GM03348 (cell line): ENCODE measurements around the gene RAD51B.
A peak's percentile ranks its signal among the peaks of the same experiment; 100 is the strongest.

Experiments
- DNase-seq: peaks from one replicate; pipeline ENCODE4 v3.0.0; 2012; ENCODE audit warnings: low spot score

The RAD51B gene

GRCh38 chr14:68306934-68307789 lies 487.6 kb downstream of the RAD51B start:
- DNase-seq, result no peak

- peak; percentile 46 for DNase-seq
Observed at GRCh38 chr14:68307790-68308168, 488.2 kb downstream of the RAD51B start.

GRCh38 chr14:68308726-68309520 lies 489.3 kb downstream of the RAD51B start:
- peak; percentile 13 for DNase-seq

- DNase-seq, result no peak
Observed at GRCh38 chr14:68309616-68310015, 490.0 kb downstream of the RAD51B start.

- DNase-seq, result no peak
Observed at GRCh38 chr14:68312300-68312699, 492.7 kb downstream of the RAD51B start.

- no peak for DNase-seq
Observed at GRCh38 chr14:68312884-68313610, 493.5 kb downstream of the RAD51B start.

GRCh38 chr14:68314642-68315041 lies 495.1 kb downstream of the RAD51B start:
- no peak for DNase-seq

GRCh38 chr14:68315081-68315480 lies 495.5 kb downstream of the RAD51B start:
- no peak for DNase-seq

- no peak for DNase-seq
Observed at GRCh38 chr14:68316078-68316868, 496.7 kb downstream of the RAD51B start.

- no peak for DNase-seq
Observed at GRCh38 chr14:68317239-68317638, 497.7 kb downstream of the RAD51B start.

GRCh38 chr14:68318828-68319227 lies 499.2 kb downstream of the RAD51B start:
- DNase-seq, result no peak

- no peak for DNase-seq
Observed at GRCh38 chr14:68320495-68320894, 500.9 kb downstream of the RAD51B start.

- no peak for DNase-seq
Observed at GRCh38 chr14:68322940-68323620, 503.5 kb downstream of the RAD51B start.

- no peak for DNase-seq
Observed at GRCh38 chr14:68325267-68325807, 505.8 kb downstream of the RAD51B start.

- DNase-seq, result no peak
Observed at GRCh38 chr14:68327231-68327630, 507.7 kb downstream of the RAD51B start.

GRCh38 chr14:68328509-68328908 lies 508.9 kb downstream of the RAD51B start:
- DNase-seq, result no peak

- DNase-seq, result no peak
Observed at GRCh38 chr14:68331426-68331825, 511.8 kb downstream of the RAD51B start.

- DNase-seq, result no peak
Observed at GRCh38 chr14:68331991-68332390, 512.4 kb downstream of the RAD51B start.

GRCh38 chr14:68333262-68333661 lies 513.7 kb downstream of the RAD51B start:
- DNase-seq, result no peak

- no peak for DNase-seq
Observed at GRCh38 chr14:68335312-68335711, 515.7 kb downstream of the RAD51B start.

GRCh38 chr14:68336165-68336564 lies 516.6 kb downstream of the RAD51B start:
- no peak for DNase-seq
